HG03460 (cell line): ENCODE results near the gene PNCK.

Experiments
- ATAC-seq: cut with Tn5 transposase; IDR thresholded peaks from one replicate; pipeline ENCODE4 v1.9.1; 2021; ENCODE audit not compliant: unreplicated experiment

Gene PNCK

DNA sequence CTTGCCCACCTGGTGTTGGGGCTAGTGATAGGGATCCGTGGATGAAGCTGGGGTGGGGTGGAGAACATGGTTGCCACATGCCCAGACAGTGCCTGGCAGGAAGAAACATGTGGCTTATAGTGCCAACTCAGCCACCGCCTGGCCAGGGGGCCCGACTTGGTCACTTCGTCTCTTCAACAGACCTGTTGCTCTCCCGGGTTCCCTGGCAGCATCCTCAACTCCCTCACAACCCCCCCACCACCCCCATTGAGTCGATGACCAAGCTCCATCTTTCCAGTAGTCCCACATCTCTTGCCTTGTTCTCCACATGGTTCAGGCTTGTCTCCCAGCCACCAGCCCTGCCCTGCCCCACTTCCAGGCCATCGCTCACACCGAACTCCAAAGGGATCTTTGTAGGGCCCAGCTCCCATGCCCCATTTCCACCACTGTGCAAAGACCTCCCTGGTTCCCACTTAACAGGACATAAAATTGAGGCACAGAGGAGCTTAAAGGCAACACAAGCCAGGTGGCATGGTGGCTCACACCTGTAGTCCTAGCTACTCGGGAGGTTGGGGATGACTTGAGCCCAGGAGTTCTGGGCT is 7.8 kb downstream of the PNCK start:
- ATAC-seq = no peak

DNA sequence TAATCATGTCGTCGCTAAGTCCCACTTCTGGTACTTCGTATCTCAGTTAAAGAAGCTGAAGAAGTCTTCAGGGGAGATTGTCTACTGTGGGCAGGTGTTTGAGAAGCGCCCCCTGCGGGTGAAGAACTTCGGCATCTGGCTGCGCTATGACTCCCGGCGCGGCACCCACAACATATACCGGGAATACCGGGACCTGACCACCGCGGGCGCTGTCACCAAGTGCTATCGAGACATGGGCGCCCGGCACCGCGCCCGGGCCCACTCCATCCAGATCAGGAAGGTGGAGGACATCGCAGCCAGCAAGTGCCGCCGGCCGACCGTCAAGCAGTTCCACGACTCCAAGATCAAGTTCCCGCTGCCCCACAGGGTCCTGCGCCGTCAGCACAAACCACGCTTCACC is 11.3 kb downstream of the PNCK start:
- no peak for ATAC-seq

DNA sequence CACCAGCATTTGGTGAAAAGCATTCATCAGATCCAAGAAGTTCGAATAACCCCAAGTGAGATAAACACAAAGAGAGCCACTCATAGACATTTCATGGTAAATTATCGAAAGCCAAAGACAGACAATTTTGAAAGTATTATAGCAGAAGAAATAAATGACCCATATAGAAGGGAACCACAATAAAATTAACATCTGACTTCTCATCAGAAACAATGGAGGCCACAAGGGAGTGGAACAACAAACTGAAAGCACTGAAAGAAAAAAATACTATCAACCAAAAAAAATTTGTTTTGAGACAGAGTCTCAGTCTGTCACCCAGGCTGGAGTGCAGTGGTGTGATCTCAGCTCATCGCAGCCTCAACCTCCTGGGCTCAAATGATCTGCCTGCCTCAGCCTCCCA is 14.3 kb downstream of the PNCK start:
- ATAC-seq = no peak

DNA sequence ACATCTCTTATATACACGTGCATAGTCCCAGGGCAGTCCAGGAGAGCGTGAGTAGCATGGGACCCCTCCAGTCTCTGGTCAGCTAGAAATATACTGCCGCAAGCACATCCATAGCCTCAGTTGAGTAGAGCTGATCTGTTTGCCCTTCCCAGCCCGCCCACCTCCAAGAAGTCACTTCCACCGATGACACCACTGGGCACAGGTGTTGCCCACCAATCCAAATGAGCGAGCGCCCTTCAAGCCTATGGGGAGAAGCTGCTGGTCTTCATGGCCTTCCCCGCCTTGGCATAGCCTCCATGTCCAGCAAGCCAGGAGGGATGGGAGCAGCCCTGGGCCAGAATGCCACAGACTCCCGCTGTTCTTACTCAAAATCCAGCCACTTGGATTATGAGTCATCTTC is 16.5 kb downstream of the PNCK start:
- ATAC-seq = no peak

DNA sequence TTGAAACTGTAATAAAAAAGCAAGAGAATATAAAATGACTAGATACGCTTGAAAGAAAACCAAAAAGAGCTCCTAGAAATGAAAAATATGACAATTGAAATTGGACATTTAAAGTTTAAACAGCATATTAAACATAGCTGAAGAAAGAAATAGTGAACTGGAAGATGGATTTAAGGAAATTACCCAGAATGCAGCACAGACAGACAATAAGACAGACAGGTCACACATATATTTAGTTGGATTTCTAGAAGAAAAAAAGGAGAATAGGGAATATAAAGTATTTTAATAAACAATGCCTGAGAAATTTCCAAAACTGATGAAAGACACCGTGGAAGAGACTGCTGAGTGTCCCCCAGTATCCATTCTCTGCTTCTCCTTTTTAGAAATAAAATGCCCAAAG is 20.1 kb downstream of the PNCK start:
- ATAC-seq = no peak

DNA sequence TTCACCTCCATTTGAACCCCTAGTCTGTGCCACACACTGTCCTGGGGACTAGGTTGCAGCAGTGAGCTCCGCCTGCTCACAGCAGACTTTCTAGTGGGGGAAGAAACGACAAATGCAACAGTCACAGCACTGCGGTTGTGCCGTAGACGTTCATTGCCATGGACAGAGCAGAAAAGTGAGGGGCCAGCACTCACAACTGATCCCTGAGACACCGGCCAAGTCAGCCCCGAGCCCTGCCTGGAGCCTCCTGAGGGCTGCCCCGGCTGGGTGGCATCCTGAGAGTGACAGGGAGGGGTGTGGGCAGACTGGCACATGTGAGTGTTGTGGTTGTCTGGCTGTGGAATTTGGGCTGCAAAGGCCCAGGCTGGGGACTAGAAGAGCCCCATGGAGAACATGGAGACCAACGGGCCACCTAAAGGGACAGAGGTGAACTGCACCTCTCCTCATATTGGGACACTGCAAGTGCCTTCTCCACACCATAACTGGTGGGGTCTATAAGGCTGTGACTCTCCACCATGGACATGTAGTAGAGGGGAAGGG is 22.0 kb downstream of the PNCK start:
- ATAC-seq = no peak

DNA sequence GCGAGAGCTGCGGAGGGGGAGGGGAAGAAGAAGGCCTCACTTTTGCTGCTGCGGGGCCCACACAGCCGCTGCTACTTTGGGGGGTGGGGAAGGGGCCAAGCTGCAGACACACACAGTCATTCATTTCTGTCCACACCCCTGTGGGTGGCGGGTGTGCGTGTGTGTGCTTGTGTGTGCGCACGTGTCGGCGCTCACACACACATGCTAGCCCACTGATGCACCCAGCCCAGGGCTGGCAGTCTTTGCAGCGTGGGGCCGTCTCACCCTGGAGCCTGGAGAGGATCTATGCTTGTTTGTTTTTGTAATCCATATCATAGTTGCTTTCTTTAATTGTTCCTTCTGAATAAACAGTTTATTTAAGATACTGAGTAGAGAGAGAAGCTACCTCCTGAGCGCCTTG is 22.7 kb downstream of the PNCK start:
- no peak for ATAC-seq

DNA sequence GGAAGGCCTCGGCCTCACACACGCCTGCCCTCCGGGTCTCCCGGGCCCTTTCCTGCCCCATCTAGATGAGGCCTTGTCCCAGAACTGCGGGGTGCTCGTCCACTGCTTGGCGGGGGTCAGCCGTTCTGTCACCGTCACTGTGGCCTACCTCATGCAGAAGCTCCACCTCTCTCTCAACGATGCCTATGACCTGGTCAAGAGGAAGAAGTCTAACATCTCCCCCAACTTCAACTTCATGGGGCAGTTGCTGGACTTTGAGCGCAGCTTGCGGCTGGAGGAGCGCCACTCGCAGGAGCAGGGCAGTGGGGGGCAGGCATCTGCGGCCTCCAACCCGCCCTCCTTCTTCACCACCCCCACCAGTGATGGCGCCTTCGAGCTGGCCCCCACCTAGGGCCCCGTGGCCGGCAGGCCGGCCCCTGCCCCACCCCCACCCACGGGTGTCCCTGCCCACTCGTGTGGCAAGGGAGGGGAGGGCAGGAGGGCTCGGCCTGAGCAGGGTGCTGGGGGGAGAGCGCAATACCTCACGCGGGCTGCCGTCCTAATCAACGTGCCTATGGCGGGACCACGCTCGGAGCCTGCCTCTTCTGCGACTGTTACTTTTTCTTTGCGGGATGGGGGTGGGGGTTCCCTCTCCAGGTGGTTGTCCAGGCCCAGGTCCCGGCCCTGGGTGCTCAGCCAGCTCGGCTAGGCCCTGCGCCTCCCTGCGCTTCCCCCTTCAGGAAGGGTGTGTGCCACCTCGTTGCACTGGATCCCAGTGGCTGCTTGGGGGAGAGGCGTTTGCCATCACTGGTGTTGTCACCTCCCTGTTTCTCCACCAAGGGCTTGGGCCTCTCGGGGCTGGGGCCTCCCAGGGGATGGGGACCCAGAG is 23.5 kb downstream of the PNCK start:
- ATAC-seq = no peak

DNA sequence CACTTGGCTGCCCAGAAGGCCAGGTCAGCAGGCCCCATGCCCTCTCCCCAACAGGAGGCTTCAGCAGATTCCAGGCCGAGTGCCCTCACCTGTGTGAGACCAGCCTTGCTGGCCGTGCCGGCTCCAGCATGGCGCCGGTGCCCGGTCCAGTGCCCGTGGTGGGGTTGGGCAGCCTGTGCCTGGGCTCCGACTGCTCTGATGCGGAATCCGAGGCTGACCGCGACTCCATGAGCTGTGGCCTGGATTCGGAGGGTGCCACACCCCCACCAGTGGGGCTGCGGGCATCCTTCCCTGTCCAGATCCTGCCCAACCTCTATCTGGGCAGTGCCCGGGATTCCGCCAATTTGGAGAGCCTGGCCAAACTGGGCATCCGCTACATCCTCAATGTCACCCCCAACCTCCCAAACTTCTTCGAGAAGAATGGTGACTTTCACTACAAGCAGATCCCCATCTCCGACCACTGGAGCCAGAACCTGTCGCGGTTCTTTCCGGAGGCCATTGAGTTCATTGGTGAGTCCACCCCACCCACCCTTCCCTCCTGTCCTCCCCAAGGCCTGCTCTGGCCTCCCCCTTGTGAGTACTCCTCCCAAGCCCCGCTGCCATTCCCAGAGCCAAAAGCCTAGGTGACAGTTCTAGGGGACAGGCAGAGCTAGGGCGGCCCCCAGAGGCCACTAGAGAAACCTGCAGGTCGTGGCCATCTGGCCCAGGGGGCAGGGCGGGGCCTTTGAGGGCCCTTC is 24.3 kb downstream of the PNCK start:
- ATAC-seq = no peak

DNA sequence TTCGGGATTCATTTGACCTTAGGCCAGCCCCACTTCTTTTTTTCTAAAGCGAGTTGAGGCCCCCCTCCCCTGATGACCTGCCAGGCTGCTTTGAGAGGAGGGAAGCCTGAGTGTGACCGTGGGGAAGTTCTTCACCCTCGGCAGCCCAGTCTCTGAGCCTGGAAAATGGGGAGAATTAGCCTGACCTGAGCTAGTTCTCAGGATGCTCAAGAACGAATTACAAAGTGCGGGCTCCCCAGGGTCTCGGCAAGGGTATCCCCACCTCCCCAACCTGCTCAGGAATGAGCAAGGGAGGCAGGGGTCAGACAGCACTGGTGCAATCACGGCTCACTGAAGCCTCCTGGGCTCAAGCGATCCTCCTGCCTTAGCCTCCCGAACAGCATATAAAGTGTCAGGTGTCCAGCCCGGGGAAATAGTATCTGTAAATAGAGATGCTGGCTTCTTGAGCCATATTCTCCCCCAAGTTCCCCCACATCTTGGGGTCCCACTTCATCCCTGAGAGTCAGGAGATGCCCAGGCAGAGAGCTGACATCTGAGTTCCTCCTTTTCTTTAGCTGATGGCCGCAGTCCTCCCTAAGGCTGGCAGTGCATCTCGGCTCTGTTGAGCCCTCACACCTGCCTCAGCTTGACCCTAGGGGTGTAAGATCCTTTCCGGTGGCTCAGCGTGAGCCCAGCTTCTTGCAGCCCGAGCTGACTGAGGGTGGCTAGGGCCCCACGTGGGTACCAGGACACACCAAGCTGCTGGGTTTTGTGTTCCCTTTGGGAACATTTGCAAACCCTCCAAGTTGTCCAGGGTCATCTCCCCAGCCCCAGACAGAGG is 25.0 kb downstream of the PNCK start:
- no peak for ATAC-seq

DNA sequence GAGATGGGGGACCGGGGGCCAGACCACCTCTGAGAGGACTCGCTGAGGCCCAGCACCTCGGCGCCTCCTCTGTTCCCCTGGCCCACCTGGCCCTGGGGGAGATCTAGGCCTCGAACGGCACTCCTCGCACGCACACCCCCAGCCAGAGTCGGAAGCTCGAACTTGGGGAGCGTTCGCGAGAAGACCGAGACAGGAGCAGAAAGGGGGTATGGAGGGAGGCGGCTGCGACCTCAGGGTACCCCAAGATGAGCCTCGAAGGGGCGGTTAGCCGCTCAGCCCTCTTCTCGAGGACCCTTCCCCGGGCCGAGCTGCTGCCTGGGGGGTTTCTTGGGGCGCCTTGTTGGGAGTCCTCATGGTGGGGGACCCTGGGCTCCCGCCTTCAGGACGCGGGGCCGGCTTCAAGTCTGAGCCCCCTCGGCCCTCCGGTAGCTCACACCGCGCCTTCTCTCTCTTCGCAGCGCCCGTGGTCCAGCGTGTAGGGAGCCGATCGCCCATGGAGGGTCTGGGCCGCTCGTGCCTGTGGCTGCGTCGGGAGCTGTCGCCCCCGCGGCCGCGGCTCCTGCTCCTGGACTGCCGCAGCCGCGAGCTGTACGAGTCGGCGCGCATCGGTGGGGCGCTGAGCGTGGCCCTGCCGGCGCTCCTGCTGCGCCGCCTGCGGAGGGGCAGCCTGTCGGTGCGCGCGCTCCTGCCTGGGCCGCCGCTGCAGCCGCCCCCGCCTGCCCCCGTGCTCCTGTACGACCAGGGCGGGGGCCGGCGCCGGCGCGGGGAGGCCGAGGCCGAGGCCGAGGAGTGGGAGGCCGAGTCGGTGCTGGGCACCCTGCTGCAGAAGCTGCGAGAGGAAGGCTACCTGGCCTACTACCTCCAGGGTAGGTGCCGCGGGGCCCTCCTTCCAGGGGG is 25.9 kb downstream of the PNCK start:
- ATAC-seq = no peak

DNA sequence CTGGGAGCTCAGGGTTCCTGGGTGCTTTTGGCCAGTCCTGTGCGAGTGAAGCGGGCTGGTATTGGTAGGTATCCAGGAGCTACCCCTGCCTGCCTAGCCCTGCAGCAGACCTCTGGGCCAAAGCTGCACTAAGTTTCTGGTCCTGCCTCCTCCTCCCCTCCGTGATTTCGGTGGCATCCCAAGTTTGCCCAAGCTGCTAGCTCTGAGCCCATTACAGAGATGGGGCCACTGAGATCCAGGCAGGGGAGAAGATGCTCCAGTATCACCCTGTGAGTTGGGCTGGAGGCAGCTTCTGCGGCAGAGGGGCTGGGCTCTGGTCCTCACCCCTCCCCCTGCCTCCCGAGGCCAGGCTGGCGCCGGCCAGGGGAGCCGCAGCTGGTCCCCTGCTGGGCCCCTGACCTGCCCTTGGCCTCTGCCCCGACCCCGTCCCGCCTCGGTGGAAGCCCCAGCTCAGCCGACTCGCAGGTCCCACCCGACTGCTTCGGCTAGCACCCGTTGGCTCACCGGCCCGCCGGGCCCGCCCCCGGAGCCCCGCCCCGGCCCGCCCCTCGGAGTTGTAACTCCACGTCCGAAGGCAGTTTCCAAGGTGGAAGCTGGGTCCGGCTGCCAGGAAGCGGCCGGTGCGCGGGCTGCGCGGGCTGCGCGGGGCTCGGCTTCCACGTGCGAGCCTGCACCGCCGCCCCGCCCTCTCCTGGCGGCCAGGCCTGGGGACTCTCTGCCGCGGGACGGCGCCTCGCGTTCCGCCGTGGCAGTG is 26.8 kb downstream of the PNCK start, which contains the start of gene DUSP9:
Gene DUSP9 (plus strand): TSS at position 584 of the 754 bp plus-strand sequence. CDS start 751 bp downstream, outside the sequence.
- no peak for ATAC-seq

DNA sequence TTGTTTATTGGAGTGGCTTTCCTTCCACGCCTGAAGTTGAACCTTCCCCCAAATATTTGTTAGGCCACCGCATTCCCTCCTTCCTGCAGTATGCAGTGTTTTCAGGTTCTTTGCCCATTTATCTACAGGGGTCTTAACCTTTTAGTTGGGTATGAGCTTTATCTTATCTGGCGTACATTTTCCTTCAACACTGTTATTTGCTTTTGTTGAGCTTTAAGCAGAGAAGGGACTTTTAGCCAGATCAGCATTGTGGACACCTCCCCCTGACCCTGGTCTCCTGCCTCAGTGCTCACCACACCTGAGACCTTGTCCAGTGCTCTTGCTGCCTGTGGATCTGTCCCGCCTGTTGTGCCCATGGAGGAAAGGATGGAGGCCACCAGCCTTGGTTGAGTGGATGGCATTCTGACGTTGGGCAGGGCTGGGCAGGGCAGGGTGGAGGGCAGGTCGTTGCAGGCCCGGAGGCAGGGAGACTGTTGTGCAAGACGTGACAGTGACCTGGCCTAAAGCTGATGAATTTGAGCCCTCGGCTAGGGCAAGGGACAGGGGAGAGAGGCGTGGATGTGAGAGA is 27.6 kb downstream of the PNCK start:
- no peak for ATAC-seq

DNA sequence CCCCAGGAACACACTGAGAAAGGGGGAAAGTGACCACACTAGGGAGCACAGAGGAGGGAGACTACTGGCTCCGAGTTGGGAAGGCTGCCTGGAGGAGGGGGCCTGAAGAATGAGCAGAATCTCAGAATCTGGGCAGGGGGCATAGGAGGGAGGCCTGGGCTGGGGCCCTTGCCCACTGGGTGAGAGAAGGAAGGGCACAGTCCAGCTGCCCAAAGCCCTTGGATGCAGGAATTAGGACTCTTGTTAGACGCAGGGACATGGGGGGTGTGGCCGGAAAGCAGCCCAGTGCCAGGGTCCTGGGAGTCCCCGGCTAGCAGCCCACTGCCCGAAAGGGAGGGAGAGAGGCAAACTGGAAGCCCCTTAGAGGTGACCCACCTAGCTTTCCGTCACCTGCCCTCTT is 28.5 kb downstream of the PNCK start:
- no peak for ATAC-seq

DNA sequence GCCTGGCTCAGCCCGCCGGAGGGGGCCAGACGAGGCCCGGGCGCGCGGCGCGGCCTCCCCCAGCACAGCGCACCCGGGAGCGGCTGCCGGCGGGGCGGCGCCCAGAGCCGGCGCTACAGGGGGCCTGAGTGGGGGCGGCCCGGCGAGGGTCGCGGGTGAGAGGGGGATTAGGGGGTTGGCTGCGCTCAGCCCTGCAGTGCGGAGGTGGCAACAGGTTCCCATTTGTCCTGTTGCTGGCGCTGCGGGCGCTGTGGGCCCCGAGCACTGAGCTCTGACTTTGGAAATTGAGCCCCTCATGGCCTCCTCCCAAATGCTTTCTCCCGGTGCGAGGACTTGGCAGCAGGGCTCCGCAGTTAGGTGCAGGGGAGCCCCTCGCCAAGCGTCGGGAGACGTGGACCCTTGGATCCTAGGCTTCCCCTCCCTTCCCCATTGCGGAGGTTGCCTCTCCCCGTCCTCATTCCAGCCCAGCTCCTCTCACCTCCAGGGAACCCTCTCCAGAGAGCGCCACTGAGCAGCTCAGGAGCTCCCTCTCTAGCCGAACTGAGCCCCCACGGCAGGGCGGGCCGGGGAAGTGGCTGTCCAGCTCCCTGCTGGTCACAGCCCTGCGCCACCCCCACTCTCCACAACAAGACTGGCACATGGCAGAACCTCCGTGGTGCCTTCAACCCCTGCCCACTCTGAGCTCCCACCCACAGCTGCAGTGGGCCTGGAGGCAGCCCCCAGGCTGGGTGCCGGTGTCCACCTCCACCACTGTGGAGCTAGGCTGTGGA is 29.1 kb downstream of the PNCK start:
- ATAC-seq = no peak

DNA sequence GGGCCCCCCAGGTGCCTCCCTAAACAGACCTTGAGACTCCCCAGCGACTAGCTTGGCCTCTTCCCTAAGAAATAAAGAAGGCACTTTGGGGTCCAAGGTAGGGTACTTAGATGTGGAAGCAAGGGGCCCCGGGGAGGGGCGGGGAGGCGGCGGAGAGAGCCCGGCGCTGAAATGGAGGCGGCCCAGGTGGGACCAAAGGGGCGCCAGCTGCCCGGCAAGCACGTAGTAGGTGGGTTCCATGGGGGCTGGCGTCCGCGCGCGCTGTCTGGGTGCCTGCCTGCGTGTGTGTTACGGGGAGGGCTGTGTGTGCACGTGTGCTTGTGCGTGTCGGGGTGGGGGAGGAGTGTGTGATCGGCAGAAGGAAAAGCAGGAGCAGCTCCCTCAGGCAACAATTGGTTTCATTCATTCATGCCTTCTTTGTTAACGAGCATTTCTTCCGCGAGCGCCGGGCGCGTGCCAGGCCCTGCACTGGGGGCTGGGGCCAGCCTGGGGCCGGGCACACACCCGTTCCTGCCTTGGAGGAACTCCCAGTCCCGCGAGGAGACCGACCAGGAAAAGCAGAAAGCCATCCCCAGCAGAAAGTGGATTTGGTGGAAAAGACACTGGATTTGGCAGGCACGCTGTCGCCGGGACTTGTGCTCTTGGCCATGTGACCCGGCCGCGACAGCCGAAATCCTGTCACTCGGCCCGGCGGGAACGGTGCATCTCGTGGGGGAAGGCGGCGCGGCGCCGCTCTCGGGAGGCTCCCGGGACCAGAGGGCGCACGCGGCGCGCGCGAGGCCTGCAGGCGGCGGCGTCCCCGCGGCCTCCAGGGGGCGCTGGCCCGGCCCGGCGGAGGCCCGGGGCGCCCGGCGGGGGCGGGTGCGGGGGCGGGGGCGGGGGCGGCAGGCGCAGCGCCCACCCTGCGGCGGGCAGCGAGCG is 29.9 kb downstream of the PNCK start:
- ATAC-seq = no peak
